Activated gamma-delta T cell treated with Interleukin-2 at 50 U/mL for 16 hours (primary cell): ENCODE data around the gene DENND1B.

Source experiments
- DNase-seq: peaks from one replicate; pipeline ENCODE4 v3.0.0-alpha.2; 2020

Gene DENND1B

DNA sequence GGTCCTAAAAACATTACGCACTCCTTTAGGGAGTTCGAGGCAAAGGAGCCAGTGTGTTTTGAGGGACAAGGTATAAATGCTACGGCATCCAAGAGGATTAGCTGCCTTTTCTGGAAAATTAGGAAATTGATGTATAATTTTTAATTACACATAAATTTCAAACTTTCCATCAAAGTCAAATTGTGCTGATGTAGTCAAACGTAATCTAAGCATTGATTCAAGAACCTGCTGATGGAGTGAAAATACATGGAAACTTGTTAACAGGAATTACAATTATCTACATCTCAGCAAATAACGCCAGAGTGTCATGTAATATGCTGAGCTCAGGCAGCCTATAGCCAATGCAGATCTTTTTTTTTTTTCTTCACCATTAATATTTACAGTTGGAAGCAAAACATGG, 312.7 kb downstream of the DENND1B start:
- DNase-seq: no peak
